Erythroblast (primary cell): ENCODE data around the gene TEAD1.

Experiments
- GATA1 ChIP-seq: IDR thresholded peaks from 2 replicates; pipeline ENCODE4 v1.6.1; 2011; ENCODE audit warnings: low read depth, mild to moderate bottlenecking, control low read depth, low read length, moderate library complexity
- POLR2A ChIP-seq: IDR thresholded peaks from 2 replicates; pipeline ENCODE4 v1.6.1; 2011; ENCODE audit warnings: mild to moderate bottlenecking, low read length

DNA sequence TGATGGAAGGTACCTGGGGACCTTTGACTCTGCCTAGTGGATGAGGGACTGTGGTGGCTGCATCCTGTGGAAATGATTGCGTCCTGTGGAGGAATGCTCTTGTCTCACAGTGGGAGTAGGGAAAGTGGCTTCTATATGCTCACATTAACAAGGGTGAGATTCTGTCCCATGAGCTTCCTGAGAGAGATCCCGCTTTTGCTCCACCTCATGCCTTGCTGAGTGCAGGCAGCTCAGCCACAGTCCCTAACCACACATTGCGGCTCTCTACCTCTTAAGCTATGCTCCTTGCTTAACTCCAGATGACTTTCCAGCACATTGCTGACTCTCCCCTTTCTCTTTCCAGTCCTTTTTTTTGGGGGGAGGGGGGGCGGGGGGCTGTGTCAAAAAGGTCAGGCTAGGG lies 45.0 kb downstream of the TEAD1 start:
- TF ChIP-seq POLR2A: no peak
- no peak for TF ChIP-seq GATA1
